Neural cell (in vitro differentiated cells): ENCODE results near the gene PANK4.

ENCODE experiments used
- EP300 ChIP-seq: fragments of 450-650 bp; conservative IDR thresholded peaks from 2 replicates; pipeline ENCODE4 v1.6.1; 2014; ENCODE audit warnings: antibody characterized with exemption, mild to moderate bottlenecking, moderate library complexity; ENCODE audit not compliant: poor library complexity, severe bottlenecking
- EZH2 ChIP-seq: fragments of 200-600, 300-800 bp; shearing (Covaris generic), sonication (generic); IDR thresholded peaks from 2 replicates; pipeline ENCODE4 v1.6.1; 2014; ENCODE audit warnings: antibody characterized with exemption, low read length, borderline replicate concordance, mild to moderate bottlenecking; ENCODE audit not compliant: insufficient read depth, poor library complexity, severe bottlenecking
- POLR2AphosphoS5 ChIP-seq: IDR thresholded peaks from 2 replicates; pipeline ENCODE4 v1.6.1; 2012
- TAF1 ChIP-seq: IDR thresholded peaks from 2 replicates; pipeline ENCODE4 v1.6.1; 2012; ENCODE audit warnings: low read depth
- TF ChIP-seq, protein P1 (sequence below): fragments of 450-650 bp; IDR thresholded peaks from 2 replicates; pipeline ENCODE4 v1.5.1; 2014; ENCODE audit warnings: antibody characterized with exemption, mild to moderate bottlenecking, moderate library complexity; ENCODE audit not compliant: poor library complexity, severe bottlenecking
- TF ChIP-seq, protein P2 (sequence below): IDR thresholded peaks from 2 replicates; pipeline ENCODE4 v1.6.1; 2012; ENCODE audit warnings: borderline replicate concordance

DNA sequence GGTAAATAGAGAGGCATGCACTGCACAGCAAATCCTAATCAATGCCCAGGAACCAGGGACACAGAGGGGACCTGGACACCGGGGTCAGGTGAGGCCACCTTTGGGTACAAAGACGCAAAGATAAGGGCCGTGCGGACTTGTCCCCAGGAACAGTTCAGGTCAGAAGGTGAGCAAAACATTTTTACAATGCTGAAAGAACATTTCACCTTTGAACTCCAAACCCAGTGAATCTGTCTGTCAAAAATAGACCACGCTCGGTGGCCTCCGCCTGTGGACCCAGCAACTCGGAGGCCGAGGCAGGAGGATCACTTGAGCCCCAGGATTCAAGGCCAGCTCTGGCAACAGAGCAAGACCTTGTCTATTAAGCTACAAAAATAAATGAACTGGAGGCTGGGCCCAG, 45.0 kb upstream of the PANK4 start:
- TF ChIP-seq, protein P1, sequence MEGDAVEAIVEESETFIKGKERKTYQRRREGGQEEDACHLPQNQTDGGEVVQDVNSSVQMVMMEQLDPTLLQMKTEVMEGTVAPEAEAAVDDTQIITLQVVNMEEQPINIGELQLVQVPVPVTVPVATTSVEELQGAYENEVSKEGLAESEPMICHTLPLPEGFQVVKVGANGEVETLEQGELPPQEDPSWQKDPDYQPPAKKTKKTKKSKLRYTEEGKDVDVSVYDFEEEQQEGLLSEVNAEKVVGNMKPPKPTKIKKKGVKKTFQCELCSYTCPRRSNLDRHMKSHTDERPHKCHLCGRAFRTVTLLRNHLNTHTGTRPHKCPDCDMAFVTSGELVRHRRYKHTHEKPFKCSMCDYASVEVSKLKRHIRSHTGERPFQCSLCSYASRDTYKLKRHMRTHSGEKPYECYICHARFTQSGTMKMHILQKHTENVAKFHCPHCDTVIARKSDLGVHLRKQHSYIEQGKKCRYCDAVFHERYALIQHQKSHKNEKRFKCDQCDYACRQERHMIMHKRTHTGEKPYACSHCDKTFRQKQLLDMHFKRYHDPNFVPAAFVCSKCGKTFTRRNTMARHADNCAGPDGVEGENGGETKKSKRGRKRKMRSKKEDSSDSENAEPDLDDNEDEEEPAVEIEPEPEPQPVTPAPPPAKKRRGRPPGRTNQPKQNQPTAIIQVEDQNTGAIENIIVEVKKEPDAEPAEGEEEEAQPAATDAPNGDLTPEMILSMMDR: no peak
- TF ChIP-seq POLR2AphosphoS5: no peak
- no peak for TF ChIP-seq EZH2
- no peak for TF ChIP-seq TAF1
- TF ChIP-seq, protein P2, sequence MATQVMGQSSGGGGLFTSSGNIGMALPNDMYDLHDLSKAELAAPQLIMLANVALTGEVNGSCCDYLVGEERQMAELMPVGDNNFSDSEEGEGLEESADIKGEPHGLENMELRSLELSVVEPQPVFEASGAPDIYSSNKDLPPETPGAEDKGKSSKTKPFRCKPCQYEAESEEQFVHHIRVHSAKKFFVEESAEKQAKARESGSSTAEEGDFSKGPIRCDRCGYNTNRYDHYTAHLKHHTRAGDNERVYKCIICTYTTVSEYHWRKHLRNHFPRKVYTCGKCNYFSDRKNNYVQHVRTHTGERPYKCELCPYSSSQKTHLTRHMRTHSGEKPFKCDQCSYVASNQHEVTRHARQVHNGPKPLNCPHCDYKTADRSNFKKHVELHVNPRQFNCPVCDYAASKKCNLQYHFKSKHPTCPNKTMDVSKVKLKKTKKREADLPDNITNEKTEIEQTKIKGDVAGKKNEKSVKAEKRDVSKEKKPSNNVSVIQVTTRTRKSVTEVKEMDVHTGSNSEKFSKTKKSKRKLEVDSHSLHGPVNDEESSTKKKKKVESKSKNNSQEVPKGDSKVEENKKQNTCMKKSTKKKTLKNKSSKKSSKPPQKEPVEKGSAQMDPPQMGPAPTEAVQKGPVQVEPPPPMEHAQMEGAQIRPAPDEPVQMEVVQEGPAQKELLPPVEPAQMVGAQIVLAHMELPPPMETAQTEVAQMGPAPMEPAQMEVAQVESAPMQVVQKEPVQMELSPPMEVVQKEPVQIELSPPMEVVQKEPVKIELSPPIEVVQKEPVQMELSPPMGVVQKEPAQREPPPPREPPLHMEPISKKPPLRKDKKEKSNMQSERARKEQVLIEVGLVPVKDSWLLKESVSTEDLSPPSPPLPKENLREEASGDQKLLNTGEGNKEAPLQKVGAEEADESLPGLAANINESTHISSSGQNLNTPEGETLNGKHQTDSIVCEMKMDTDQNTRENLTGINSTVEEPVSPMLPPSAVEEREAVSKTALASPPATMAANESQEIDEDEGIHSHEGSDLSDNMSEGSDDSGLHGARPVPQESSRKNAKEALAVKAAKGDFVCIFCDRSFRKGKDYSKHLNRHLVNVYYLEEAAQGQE: no peak
- TF ChIP-seq EP300: no peak
